Ureter (tissue), 1 donor: Measurements from ENCODE around the gene LGALS3. TPM values are rescaled to one million over a fixed set of nuclear protein-coding genes. Genes with fewer than 3 reads are reported as not detected.

Experiments
- DNase-seq: peaks from one replicate; pipeline ENCODE4 v3.0.0-alpha.2; 2020; ENCODE audit warnings: low spot score
- total RNA-seq: library from RNA; stranded (reverse); gene quantifications from one replicate; pipeline ENCODE4 v1.2.4, GENCODE V29; 2023
- donor health status: DM: yes; HTN: yes; CAD: no.

Gene LGALS3
- total RNA-seq, 1 donor from 2014 or later, result 193 TPM

DNA sequence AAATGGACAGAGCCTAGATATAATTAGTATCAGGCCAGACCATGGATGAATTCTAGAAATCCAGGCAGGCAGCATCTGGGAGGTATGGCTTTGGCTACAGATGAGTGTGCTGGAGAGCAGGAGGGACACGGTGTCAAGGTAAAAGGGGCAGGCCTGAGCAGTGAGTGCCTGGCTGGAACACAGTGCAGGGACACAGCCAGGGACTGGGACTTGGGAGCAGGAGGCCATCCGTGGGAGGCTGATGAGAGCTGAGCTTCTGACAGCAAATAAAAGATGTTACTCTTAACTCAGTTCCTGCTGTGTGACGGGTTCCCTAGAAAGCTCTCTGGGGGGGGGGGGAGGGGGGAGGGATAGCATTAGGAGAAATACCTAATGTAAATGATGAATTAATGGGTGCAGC is 13.6 kb upstream of the LGALS3 start:
- no peak for DNase-seq

DNA sequence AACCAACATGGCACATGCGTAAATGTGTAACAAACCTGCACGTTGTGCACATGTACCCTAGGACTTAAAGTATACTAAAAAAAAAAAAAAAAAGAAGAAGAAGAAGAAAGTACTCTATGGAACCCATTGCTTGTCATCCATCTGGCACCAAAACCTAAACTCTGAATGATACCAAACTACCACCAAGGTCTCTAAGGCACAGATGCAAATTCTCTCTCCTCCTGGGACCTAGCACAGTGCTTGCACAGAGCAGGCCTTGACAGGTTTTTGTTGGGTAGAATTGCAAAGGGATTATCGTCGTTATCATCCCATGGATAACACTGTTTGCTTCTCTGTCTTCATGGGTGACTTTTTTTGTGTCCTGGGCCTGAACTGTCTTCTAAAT is 13.2 kb upstream of the LGALS3 start:
- no peak for DNase-seq

GRCh38 chr14:55116246-55117030 is 12.6 kb upstream of the LGALS3 start:
- no peak for DNase-seq

DNA sequence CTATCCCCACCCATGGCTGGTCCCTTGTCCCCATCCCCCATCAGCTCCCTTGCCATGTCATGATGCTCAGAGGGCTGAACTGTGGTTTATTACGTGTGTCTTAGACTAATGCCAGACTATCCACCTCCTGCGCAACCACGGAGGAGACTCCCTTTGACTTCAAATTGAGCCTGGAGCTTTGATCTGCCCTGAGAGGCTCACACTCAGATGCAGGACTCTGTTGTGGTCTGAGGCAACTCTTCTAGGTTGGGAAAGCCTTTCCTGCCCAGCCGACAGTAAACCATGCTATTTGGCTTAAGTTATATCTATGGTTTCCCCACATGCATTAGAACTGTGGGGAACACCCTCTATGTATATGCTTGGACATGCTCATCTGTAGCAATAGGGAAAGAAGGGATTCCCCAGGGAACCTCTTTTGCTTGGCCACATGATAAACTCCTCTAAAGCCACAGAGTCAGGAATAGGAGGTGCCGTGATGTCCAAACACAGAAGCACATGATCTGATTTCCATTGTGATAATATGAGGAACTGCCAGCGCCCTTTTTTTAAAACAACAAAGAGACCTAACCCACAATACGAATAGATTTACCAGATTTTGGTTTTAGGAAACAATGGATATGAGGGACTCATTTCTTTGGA is 11.1 kb upstream of the LGALS3 start:
- DNase-seq, result no peak

- no peak for DNase-seq
Observed at GRCh38 chr14:55118761-55119160, 10.3 kb upstream of the LGALS3 start.

DNA sequence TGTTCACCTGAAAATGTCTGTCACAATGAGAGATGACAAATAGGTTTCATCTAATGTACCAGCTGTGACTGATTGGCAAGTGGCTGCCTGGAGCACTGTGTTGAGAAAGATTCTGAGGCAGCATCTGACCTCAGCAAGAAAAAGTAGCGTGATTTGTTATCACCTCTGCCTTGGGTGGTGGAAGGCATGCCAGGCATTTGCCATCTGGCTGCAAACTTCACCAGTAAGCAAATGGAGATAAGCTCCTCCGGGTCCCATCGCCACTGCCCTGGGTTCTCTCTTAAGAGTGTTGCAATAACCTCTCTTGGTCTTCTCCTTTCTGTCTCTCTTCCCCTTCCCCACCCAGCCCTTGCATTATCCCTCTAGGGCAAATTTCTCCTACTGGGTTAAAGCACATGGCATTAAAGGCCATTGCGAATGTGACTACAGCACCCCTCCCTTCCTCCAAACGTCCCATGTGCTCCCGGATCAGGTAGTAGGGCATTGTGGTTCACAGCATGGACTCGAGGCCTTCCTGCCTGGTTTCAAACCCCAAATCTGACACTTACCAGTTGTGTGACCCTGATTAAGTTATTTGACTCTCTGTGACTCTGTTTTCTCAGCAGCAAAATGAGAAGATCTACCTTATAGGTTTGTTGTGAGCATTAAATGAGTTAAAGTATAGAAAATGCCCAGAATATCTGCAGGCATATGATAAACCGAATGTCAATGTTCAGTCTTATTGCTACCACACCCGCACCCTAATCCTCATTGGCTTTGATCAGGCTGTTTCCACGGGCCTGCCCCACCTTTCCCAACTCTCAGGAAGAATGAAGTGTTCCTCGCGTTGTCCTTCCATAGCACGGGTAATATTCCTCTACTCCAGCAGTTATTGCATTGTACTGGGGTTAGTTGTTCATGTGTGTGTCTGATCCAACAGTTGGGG is 8.2 kb upstream of the LGALS3 start:
- DNase-seq, result no peak

- DNase-seq, result no peak
Observed at GRCh38 chr14:55121628-55122439, 7.2 kb upstream of the LGALS3 start.

DNA sequence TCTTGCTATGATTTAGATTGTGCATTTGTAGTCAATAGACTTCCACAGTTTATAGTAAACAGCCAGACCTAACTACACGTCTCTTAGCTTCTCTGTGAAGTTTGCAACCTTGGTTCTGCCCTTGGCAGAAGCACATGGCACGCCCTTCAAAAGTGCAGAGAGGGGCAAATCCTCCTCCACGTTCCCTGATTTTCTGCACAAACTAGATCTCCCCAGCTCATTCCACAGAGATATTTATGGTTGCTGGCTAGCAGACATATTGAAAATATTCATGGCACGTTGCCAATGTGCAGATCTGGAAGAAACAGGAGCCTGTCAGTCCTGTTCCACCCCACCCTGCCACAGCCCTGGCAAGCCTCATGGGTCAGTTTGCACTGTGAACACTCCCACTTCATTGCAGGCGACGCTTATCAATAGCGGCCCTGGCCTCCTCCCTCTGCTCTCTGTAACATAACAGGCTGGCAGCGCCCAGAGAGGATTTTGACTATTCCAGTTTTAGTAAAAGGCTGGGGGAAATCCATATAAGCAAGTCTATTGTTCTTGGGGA is 6.5 kb upstream of the LGALS3 start:
- peak; percentile 83 for DNase-seq

- DNase-seq, result no peak
Observed at GRCh38 chr14:55123101-55123500, 6.0 kb upstream of the LGALS3 start.

GRCh38 chr14:55123852-55124639 is 5.0 kb upstream of the LGALS3 start:
- no peak for DNase-seq

- DNase-seq, result no peak
Observed at GRCh38 chr14:55124774-55125386, 4.2 kb upstream of the LGALS3 start.

- peak; percentile 70 for DNase-seq
Observed at GRCh38 chr14:55125403-55125802, 3.6 kb upstream of the LGALS3 start.

DNA sequence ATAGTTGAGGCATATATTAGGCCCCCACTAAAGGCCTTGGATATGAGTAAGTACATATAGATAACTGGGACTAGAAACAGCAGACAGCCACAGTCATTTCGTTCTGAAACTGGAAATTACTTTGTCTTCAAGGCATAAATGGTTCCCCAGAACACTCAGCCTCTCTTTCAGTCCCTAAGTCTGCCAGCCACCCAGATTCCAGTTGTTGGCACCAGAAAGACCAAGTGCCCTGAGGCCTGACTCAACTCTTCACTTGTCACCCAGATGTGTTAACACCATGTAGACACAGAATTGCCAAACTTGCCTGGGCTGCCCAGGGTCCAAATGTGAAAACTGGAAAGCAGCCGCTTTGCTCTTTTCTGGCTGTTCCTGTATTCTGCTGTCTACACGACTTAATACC is 3.0 kb upstream of the LGALS3 start:
- DNase-seq, result no peak

GRCh38 chr14:55126932-55127459 is 2.1 kb upstream of the LGALS3 start:
- no peak for DNase-seq

DNA sequence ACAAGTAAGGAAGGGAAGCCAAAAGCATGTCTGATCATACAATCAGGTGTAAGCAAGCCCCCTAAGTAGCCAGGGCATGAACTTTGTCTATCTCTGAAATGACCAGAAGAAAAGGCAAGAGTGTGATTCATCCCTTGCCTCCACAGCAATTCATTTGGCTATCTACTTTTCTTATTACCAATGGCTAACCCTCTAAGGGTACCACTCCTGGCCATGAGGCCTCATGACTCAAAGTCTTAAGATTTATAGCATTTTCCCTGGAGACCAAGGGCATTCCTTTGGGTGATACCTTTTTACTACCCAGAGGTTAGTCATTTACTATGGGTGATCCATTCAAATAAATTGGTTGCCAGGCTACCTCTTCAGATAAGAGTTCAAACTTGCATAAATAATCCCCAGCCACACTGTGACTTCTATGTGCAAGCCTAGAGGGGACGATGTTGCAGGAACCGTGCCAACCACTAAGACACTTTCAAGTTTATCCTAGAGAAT is 1.5 kb upstream of the LGALS3 start:
- no peak for DNase-seq

DNA sequence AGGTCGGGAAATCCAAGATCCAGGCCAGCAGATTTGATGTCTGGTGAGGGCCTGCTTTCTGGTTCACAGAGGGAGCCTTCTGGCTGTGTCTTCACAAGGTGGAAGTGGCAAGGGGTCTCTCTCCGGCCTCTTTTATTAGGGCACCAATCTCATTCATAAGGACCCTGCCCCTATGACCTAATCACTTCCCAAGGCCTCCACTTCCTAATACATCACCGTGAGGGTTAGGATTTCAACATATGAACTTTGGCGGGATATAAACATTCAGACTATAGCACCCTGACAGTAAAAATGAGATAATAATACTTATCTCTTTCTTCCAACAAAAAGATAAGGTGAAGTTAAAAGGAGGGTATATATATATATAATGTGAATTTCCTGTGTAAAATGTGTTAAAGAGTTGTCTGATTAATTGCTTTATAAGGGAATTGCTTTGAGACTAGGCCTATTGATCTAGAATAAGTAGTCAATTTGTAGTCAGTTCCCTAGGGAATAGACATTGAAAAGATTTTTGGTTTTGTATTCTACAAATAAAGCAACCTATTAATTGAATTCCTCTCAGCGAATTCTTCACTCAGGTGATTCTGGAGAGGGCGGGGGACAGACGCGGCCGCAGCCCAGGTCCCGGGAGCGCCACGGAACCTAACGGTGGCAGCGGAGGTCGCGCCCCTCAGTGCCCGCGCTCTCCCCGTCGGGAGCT is 516 bp upstream of the LGALS3 start:
- DNase-seq, result no peak

DNA sequence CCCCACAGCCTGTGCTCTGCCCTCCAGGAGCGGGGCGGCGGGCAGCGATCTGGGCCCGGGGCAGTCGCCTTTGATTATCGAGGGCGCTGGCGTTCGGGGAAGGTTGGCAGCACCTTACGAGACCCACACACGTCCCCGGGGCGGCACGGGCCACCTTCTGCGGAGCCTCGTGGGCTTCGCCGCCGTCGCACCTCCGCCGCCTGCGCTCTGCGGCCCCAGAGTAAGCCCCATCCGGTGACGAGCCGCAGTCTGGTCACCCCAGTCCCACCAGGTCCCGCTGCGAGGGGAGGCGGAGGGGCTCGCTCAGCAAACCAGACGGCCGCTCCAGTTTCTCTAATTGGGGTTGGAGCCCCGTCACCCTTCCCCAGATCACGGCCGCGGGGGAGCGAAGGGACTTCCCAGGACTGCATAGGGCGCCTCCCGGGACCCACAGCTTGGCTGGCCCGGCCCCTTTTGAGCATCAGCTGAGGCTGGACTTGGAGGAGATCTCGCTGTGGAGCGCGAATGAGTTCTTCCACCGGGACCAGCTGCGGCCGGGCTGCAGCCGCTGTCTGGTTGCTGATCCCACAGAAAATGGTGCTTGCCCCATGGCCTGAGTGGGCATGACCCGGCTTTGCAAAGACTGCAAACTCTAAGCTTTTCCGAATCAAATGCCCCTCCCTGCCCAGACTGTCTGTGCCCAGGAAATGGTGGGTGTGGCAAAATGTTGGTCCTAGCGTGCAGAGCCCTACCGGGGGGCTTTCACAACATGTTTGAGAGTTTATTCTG is 560 bp downstream of the LGALS3 start:
- DNase-seq, result peak; percentile 73

DNA sequence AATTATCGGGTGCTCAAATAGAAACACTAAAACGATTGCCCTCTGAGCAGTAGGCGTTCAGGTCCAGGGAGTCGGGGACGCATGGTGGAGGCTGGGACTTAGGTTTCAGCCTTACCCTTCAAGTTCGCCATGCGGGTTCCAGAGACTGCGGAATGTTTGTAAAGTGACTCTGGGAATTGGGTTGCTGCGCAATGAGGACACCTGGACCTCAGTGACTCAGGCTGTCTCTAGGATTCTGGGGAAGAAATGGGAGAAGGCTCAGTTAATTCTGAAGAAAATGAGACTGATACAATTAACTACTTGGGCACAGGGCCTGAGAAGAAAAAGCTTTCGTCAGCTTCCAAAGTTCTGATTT is 1.1 kb downstream of the LGALS3 start:
- no peak for DNase-seq
